ENCODE results near the gene HOXA4.

- TF ChIP-seq, protein P1, sequence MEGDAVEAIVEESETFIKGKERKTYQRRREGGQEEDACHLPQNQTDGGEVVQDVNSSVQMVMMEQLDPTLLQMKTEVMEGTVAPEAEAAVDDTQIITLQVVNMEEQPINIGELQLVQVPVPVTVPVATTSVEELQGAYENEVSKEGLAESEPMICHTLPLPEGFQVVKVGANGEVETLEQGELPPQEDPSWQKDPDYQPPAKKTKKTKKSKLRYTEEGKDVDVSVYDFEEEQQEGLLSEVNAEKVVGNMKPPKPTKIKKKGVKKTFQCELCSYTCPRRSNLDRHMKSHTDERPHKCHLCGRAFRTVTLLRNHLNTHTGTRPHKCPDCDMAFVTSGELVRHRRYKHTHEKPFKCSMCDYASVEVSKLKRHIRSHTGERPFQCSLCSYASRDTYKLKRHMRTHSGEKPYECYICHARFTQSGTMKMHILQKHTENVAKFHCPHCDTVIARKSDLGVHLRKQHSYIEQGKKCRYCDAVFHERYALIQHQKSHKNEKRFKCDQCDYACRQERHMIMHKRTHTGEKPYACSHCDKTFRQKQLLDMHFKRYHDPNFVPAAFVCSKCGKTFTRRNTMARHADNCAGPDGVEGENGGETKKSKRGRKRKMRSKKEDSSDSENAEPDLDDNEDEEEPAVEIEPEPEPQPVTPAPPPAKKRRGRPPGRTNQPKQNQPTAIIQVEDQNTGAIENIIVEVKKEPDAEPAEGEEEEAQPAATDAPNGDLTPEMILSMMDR (IDR thresholded peaks at IDR 0.05; ENCODE audit: low read depth, low read length, poor library complexity, severe bottlenecking) = no peak
- TF ChIP-seq EZH2phosphoT487 (IDR thresholded peaks at IDR 0.05; ENCODE audit: borderline replicate concordance, low read length) = no peak
Measured at GRCh38 chr7:27110186-27111031, 20.1 kb downstream of the HOXA4 start.

All from DOHH2 (cell line).